GM11168 (cell line): Measurements from ENCODE around the gene VTN.

ENCODE experiments used
- in situ Hi-C: fragments of 300-500 bp; cut with MboI; formaldehyde crosslinking; loops from one replicate; pipeline ENCODE4 v1.12.0; 2022; ENCODE audit warnings: low sequenced_read_pairs; ENCODE audit not compliant: unreplicated experiment

VTN gene

DNA sequence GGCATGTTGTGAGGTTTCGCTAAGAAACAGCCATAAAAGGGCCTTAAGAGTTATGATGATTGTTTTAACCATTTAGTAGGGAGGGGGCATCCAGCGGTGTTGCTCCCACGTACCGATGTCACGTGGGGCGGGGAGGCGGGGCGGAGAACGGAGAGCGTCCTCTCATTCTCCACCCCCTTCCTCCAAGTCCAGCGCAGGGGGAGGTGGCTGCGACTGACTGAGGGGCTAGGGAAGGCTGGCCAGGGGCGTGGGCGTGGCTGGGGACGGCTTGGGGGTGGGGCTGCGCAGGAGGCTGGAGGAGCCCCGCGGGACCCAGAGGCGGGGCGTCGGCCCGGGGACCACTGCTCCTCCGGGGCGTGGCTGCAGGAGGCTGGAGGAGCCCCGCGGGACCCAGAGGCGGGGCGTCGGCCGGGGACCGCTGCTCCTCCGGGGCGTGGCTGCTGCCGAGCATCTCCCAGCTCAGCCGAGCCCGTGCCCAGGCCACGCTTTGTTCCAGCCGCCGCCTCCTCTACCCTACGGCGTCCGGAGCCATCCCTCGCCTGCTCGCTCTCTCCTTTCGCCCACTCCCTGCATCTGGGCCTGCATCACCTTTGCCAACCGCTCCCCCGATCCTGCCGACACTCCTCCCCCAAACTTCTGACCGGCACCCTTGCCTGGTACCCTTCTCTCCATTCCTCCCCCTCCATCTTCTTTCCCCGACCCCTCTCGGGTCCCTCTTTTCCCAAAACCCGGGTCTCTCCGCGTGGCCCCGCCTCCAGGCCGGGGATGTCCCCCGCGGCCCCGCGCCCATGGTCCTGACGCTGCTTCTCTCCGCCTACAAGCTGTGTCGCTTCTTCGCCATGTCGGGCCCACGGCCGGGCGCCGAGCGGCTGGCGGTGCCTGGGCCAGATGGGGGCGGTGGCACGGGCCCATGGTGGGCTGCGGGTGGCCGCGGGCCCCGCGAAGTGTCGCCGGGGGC is 1.4 kb upstream of the VTN start, which contains the start of gene SARM1:
Gene SARM1 (plus strand): TSS at position 450 of the 958 bp plus-strand sequence. CDS start 339 bp downstream, at position 789.
- in situ Hi-C loops = no loop called here

DNA sequence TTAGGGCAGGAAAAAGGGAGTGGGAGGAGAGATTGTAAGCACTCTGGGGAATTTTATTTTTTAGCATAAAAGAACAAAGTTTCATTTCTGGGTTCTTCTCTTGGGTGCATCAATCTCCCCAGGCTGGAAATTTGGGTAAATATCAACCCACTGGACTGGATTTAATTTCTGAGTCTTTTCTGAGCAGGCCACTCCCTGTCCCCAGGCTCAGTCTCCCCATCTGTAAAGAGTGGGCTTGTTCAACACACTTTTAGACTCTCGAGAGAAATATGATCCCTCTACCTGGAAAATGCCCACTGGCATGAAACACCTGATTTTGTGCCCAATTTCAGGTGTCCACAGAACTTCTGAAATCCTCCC is 617 bp upstream of the VTN start:
- in situ Hi-C loops = no loop called here

DNA sequence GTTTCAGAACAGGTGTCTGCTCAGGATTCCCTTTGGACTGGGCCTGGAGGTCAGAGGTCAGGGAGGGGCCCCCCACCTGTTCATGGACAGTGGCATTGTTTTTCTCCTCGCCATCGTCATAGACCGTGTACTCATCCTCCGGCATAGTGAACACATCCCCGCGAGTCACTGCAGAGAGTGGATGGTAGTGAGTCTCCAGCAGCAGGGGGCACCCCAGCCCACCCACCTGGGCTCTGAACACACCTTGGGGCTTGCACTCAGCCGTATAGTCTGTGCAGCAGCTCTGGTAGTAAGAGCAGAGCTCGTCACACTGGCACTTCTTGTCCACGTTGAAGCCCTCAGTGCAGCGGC is 448 bp downstream of the VTN start:
- in situ Hi-C loops = no loop called here

DNA sequence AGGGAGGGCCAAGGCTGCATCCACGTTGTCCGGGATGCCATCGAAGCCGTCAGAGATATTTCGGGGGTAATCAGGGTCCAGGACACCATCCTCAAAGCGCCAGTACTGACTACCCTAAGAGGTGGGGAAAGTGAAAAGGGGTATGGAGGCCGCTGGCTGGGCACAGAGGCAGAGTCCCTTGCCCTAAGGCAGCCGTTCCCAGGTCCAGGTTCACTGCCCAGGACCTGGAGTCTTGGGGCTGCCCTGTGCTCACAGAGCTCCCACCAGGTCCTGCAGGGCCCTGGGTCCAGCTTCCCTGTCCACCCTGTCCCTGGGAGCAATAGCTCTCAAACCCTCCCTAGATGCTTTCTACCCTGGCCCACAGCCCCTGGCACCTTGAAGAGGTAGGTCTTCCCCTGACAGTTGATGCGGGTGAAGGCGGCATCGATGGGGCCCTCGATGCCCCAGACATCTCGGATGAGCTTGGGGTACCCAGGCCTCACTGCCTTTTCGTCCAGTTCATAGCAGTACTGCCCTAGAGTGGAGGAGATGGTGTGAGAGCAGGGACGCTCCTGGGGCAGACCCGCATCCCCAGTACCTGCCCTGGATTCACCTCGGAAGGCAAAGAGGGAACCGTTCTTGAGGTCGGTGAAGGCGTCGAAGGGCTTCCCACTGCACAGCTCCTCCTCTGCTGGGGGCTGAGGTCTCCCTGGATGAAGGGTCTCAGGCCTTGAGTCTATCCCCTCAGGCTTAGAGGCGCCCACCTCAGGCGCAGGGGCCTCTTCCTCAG is 1.0 kb downstream of the VTN start:
- in situ Hi-C loops = no loop called here

DNA sequence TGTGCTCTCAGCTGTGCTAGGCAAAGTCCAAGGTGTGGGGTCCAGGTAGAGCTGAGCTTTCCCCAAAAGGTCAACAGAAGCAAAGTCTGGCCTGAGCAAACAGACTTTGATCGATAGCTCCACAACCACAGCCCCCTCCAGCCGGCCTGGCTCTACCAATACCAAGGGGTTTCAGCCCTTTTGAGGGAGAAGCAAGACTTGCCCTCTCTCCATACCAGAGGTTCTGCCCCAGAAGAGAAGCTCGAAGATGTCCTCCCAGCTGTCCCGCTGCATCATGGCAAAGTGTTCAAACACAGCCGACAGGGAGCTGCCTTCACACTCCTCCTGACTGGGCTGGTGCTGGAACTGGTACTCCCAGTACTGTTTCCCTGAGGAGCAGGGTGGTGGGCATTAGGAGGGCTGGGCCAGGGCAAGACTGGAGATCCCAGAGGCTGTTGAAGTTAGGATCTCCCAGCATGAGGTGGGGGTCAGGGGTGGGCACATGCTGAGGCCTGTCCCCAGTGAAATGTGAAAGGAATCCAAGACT is 1.7 kb downstream of the VTN start:
- in situ Hi-C loops = no loop called here

DNA sequence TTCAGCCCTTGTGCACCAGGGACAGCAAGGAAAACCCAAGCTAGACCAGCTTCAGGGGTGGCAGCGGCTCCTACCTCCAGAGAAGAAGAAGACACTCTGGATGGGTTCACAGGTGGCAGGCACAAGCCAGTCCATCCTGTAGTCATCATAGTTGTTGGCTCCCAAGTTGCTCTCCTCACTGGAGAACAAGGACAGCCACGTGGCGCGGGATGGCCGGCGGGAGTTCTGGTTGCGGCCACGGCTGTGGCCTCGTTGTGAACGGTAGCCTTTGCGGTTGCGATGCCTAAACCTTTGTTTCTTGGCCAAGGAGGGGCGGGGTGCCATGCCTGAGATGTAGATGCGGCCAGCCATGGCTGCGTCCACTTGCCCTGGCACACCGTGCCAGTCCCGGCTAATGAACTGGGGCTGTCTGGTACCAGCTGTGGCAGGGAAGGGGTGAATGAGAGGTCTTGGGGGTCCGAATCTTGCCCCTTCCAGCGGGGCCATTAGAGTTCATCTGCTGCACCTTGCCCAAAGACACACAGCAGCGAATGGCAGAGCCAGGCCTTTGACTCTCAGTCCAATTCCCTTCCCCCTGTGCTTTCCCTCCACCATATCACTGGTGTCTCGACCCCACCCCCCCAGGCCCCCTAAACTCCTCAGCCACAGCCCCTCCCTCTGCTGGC is 2.3 kb downstream of the VTN start:
- in situ Hi-C loops = no loop called here

DNA sequence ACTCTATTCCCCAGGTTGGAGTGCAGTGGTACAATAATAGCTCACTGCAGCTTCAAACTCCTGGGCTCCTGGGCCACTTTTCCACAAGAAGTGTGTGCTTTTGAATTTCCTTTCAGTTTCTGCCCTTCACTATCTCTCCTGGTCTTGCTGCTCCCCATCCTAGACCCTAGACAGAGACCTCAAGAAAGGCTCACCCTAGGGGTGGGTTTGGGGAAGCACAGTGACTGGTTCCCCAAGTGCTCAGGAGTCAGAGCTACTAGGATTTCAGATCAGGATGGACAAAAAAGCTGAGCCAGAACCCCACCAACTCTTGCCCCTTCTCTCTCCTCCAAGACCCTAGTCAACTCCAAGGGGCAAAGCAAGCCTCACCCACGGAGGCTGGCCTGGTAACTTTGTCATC is 3.5 kb downstream of the VTN start:
- in situ Hi-C loops = no loop called here

DNA sequence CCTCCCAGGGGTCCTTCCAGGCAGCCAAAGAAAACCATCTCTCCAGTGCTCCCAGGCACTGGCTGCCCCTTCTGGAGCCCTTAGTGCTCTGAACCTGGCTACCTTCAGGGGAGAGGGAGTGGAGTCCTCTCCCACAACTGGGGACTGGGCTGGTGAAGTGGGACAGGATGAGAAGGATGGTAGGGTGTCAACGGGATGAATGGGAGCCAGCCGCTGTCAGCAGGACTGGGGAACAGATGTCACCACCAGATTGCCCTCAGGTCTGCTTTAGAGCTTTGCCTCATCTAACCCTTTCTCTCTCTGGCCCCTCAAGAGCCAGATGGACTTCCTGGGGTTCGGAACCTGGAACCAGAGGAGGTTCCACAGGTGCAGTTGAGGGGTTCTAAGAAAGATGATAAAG is 4.6 kb downstream of the VTN start:
- in situ Hi-C loops = no loop called here

DNA sequence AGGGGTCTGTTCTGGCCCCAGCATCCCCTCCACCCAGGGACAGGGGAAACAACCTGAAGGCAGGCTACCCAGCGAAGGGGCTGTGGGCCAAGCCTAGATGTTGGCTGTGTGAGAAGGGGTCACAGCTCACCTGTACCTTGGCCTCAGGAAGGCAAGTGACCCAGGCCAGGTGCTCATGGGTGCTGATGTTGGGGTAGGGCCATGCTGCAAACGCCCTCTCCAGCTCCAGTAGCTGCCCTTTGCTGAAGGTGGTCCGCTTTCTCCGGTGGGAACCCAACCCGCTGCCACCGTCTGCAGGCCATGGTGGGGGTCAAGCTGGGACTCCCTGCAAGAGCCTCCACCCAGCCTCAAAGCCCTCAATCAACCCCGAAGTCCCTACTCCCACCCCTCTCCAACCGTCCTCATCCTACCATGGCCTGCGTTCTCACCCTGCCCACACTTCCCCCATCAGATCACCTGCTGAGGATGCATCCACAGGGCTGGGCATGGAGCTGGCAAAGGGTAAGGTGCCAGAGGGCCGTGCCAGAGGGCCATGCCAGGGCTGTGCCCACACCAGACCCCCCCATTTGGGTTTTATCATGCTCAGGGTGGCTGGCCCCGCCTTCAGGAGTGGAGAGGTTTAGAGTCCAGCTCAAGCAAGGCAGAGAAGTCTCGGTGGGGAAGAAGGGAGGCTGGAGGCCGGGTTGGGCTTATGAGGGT is 5.3 kb downstream of the VTN start, which contains the start of gene SEBOX:
Gene SEBOX (minus strand): TSS at position 535 of the 699 bp plus-strand sequence. CDS start 48 bp downstream, at position 487.
- in situ Hi-C loops = no loop called here

DNA sequence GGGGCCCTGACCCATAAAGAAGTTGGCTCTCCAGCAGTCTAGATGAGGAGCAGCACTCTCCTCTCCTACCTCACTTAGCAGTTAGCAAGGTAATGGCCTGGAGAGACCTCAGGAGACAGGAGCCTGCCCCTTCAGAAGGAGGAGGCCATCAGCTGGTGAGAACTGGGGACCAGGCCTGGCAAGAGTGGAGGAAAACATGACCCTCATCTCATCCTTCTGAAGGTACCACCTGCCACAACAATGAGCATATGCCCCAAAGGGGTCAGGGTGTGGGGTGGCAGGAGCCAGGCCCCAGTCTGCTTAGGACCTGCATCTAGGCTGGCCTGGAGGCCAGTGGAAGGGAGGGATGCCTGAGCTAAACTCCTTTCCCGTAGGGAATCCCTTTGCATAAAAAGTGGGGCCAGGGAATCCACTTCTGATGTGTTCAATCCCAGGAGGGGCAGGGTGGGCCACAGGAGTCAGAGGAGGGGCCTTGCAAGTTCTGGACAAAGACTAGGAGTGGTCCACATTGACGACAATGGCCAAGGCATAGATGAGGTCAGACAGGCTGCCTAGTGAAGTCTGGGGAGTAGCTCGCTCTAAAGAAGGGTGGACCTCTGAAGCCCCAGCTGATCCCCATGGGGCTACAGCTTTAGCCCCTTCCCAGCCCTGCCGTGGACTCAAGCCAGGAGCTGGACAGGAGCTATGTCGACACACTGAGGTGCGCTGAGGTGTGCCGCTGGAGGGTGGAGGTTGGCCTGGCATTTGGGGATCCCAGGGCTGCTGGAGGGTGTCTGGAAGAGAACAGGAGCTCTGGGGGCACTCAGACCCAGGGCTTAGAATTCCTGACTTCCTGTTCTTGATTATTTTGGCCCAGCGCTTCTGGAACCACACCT is 6.1 kb downstream of the VTN start:
- in situ Hi-C loops = no loop called here

DNA sequence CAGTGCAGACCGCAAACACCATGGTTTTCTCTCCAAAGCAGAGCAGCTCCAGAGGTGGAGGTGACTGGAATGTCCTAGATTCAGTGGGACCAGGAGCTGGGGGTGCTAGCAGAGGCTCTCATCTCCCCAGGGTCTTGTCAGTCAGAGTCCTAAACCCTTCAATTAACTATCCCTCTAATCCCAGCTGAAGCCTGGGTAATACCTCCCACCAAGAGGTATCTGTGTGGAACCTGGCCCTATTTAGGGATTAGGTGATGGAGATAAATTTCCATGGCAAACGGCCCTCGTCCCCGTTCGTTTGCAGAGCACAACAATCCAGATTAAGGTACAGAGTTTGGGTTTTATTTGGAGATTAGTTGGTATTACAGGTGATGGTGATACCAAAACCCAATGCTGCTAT is 6.9 kb downstream of the VTN start:
- in situ Hi-C loops = no loop called here

DNA sequence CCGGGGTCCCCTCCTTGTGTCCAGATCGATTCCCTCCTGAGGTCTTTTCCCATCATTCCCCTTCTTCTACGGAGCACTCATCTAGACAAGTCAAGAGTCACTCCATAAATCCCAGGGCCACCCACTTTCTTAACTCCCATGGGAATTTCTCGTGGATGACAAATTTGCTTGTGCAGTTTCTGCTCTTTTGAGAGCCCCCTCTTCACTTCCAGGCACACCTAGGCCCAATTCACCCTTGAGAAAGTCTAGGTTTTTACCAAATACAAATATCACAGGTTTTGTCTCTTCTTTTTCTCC is 12.3 kb downstream of the VTN start:
- in situ Hi-C loops = no loop called here

DNA sequence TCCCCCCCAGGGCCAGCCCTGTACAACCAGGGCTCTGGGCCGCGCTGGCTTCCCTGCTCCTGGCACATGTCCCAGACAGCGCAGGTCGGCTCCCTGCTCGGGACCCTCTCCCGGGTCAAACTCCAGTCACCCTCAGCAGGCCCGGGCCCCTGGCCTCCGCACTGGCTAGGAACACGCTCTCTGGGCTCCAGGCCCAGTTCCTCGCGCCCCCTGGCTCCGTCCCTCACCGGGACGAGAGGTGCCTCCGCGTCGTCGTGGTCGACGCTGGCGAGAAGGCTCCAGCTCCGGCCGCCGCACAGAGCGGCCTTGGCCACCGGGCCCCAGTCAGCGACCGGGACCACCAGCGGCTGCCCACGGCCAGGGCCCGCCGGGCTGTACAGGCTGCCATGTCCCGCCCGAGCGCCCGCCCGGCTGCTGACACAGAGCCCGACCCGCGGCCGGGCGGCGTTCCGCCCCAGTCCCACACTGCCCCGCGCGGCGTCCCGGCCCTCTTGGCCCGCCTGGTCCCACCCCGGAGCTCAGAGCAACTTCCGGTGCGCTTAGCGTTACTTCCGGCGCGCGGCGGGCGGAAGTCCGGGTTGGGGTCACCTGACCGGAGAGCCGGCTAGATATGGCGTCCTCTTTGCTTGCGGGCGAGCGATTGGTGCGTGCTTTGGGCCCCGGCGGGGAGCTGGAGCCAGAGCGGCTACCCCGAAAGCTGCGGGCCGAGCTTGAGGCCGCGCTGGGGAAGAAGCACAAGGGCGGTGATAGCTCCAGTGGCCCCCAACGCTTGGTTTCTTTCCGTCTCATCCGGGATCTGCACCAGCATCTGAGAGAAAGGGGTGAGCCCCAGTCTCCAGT is 12.8 kb downstream of the VTN start, which contains the start of gene POLDIP2:
Gene POLDIP2 (minus strand): TSS at position 467 of the 840 bp plus-strand sequence. CDS start 79 bp downstream, at position 388.
- in situ Hi-C loops = no loop called here

DNA sequence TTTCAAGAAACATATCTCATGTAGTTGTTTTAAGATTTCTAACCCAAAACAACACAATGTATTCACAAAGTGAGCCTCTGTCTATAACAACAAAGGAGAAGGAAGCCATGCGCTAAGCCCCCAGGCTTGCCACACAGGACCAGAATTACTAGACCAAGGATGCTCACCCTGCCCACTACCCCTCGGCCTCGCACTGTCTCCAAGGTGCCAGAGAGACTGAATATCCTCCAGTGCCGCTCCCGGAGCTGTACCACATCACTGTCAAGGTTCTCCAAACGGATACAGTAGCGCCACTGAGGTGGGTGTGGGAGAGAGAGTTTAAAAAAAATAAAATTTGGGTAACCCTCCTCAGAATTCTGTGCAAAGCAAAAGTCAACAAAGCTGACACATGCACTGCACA is 19.8 kb downstream of the VTN start:
- in situ Hi-C loops = no loop called here

DNA sequence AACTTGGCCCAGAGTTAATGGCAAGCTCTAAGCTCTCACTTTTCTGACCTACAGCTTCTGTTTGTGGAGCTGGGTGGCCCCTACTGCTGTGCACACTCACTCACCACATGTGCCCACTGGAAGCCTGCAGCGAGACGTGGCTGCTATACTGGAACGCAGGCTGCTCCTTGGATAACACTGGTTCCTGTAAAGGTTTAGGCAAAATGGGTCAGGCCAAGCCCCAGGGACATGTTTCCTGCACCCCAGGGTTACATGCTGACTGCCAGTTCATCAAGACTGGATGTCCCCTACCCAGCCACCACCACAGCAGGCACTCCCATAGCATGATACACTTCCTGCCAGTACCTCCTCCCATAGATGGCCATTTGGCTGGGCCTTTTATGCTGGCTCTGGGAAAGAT is 21.1 kb downstream of the VTN start:
- in situ Hi-C loops = no loop called here

DNA sequence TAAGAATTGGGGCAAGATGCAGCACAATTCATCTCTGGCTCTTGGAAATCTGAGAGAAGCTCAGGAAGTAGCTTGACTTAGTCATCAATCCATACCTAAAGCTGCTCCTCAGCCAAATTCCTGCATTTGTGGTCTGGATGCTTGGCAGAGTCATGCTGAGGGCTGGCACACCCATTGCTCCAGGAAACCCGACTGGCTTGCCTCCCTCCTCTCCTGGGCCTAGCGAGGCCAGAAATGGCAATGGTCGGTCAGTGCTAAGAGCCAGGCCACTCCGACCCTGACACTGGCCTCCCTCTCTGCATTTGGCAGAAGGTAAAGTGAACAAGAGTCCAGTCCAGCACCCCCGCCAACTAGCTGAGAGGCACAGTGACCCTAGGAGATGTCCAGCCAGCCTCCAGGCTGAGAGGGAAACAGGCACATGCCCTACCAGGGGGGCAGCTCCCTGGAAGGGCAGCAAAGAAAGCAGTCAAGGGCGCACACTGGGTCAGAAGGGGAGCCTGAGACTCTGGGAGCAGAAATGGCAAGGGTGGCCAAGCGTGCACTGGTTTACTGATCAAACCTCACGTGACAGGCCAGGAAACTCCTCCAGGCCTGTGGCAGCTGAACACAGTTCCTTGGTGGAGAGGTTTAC is 22.7 kb downstream of the VTN start:
- in situ Hi-C loops = no loop called here

DNA sequence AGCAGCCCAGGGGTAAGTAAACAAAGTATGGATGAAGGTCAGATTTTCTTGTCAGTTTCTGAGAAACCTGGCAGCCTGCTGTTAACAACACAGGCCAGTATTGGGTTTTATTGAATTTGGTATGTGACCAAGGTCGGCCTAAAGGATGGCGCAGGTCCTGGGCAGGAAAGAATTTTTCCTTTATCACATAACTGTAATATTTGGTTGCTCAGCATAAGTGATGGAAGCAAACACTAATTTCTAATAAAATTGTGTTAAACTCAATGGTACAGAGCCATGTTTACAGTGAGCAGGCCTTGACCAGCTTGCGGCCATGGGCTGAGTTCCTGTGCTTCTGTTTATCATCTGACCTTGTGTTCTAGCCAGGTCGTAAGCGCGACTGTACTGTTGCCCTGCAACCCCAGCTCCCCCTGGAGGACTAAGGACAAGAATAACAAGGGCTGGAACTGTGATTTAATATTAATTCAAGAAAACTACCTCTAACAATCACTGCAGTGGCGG is 23.3 kb downstream of the VTN start:
- in situ Hi-C loops = no loop called here

DNA sequence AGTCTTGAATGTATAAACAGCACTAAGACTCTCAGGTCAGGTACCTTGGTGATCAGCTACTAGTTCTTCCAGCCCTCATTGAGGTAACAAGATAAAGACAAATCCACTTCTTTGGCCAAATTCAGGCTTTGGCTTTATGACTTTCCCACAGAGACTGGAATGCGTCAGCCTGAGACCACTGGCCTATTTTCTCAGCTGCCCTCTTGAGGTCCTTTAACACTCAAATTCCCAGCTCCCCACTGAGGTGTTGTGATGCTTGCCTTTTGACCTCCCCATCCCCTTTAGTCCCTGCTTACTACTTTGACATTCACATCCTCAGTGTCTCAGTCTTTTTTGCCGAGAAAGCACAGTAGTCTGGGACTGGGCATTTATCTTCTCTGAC is 23.9 kb downstream of the VTN start:
- in situ Hi-C loops = no loop called here
